ENCODE measurements around the gene SAYSD1.

- TF ChIP-seq CTCF (conservative IDR thresholded peaks at IDR 0.05; ENCODE audit: low read length) = no peak
- no peak for TF ChIP-seq EZH2phosphoT487 (IDR thresholded peaks at IDR 0.05; ENCODE audit: borderline replicate concordance)
Measured at GRCh38 chr6:39054577-39055142, 60.3 kb downstream of the SAYSD1 start.
